H1 (cell line): ENCODE results near the gene TRPV6. TPM values are rescaled to one million over a fixed set of nuclear protein-coding genes. Genes with fewer than 3 reads are reported as not detected.

ENCODE experiments used
- CTCF ChIA-PET: fragments of 300-600 bp; sonication (Branson Sonifier 250); formaldehyde crosslinking; loops from one replicate; lab custom pipeline; 2021; ENCODE audit not compliant: partially characterized antibody; lab: Charles Lee
- POLR2A ChIA-PET: fragments of 300-600 bp; sonication (Branson Sonifier 250); formaldehyde crosslinking; loops from one replicate; lab custom pipeline; 2021; ENCODE audit warnings: inconsistent platforms; ENCODE audit not compliant: partially characterized antibody; lab: Charles Lee
- DNase-seq, 2 experiments: peaks; one replicate each; pipeline versions ENCODE4 v3.0.0 to v3.0.0-alpha.2; 2010 to 2022; ENCODE audit warnings: low spot score in 2 of 2, low read depth in 1 of 2, mixed read lengths in 1 of 2
- FAIRE-seq: peaks from 2 replicates; lab custom pipeline; 2011; peaks lifted over from hg19 to GRCh38; lab: Jason Lieb, UNC
- H2AFZ ChIP-seq: 2 replicates; pipeline ENCODE4 v1.8.1; 2012; ENCODE audit warnings: low read length, inconsistent platforms
- H2AK5ac ChIP-seq: 2 replicates; pipeline ENCODE4 v1.6.1; 2013; ENCODE audit warnings: low read depth, low read length
- H2BK120ac ChIP-seq: replicated peaks from 2 replicates; pipeline ENCODE3; 2013; ENCODE audit warnings: low read depth, low read length, inconsistent platforms
- H2BK12ac ChIP-seq: 2 replicates; pipeline ENCODE4 v1.6.1; 2013; ENCODE audit warnings: low read depth, low read length
- H2BK15ac ChIP-seq: 2 replicates; pipeline ENCODE4 v1.6.1; 2013; ENCODE audit warnings: low read length
- H2BK20ac ChIP-seq: 2 replicates; pipeline ENCODE4 v1.6.1; 2013; ENCODE audit warnings: low read length
- H2BK5ac ChIP-seq: 2 replicates; pipeline ENCODE4 v1.6.1; 2013; ENCODE audit warnings: low read depth, low read length
- H3K14ac ChIP-seq: 2 replicates; pipeline ENCODE4 v1.6.1; 2013; ENCODE audit warnings: inconsistent platforms; ENCODE audit not compliant: insufficient read length
- H3K18ac ChIP-seq: 2 replicates; pipeline ENCODE4 v1.6.1; 2013; ENCODE audit warnings: low read length; ENCODE audit errors: extremely low read depth
- H3K23ac ChIP-seq: 2 replicates; pipeline ENCODE4 v1.6.1; 2013; ENCODE audit warnings: inconsistent platforms; ENCODE audit not compliant: insufficient read length
- H3K23me2 ChIP-seq: 2 replicates; pipeline ENCODE4 v1.6.1; 2013; ENCODE audit warnings: low read depth, low read length
- H3K27ac ChIP-seq: 2 replicates; pipeline ENCODE4 v1.6.1; 2011; ENCODE audit warnings: low read depth, low read length, inconsistent platforms
- H3K27me3 ChIP-seq, 4 experiments: replicated peaks in 1 of 4; 1 replicate in 1 of 4; 2 replicates in 3 of 4; pipeline versions ENCODE4 v1.6.1 to v1.8.1; 2011 to 2013; ENCODE audit warnings: low read length in 3 of 4, mild to moderate bottlenecking in 3 of 4, inconsistent platforms in 2 of 4, mixed read lengths in 2 of 4, moderate library complexity in 1 of 4; ENCODE audit not compliant: control insufficient read depth in 3 of 4, insufficient read depth in 3 of 4; ENCODE audit errors: extremely low read depth in 1 of 4
- H3K36me3 ChIP-seq, 4 experiments: 2 replicates each; pipeline versions ENCODE4 v1.6.1 to v1.8.1; 2011 to 2013; ENCODE audit warnings: mild to moderate bottlenecking in 4 of 4, low read length in 3 of 4, moderate library complexity in 2 of 4, control low read depth in 1 of 4, inconsistent platforms in 1 of 4; ENCODE audit not compliant: insufficient read depth in 4 of 4, control insufficient read depth in 2 of 4
- H3K4ac ChIP-seq: replicated peaks from 2 replicates; pipeline ENCODE3; 2013; ENCODE audit warnings: low read length, low read depth, mixed read lengths, inconsistent platforms; ENCODE audit not compliant: insufficient read length
- H3K4me1 ChIP-seq, 4 experiments: replicated peaks in 1 of 4; 1 replicate in 1 of 4; 2 replicates in 3 of 4; pipeline versions ENCODE4 v1.6.1 to v1.8.1; 2011 to 2013; ENCODE audit warnings: low read length in 3 of 4, inconsistent platforms in 2 of 4, mixed read lengths in 1 of 4; ENCODE audit not compliant: insufficient read depth in 4 of 4, control insufficient read depth in 3 of 4
- H3K4me2 ChIP-seq, 2 experiments: 2 replicates each; pipeline versions ENCODE4 v1.6.1 to v1.8.1; 2011 to 2013; ENCODE audit warnings: low read depth in 2 of 2, low read length in 2 of 2, control low read depth in 1 of 2, inconsistent platforms in 1 of 2, mild to moderate bottlenecking in 1 of 2; ENCODE audit not compliant: insufficient read depth in 1 of 2
- H3K4me3 ChIP-seq, 4 experiments: fragments of 200-600, 300-600 bp in 1 of 4; sonication (generic), shearing (Covaris generic), sonication (Bioruptor Twin) in 1 of 4; 2 replicates each; pipeline versions ENCODE4 v1.5.1 to v1.8.1; 2011 to 2016; ENCODE audit warnings: low read length in 4 of 4, low read depth in 3 of 4, control low read depth in 2 of 4, inconsistent platforms in 2 of 4, mild to moderate bottlenecking in 2 of 4, mixed read lengths in 1 of 4, moderate library complexity in 1 of 4; ENCODE audit not compliant: insufficient read depth in 2 of 4; ENCODE audit errors: extremely low read depth in 1 of 4
- H3K56ac ChIP-seq: replicated peaks from 2 replicates; pipeline ENCODE3; 2013; ENCODE audit warnings: low read depth, mild to moderate bottlenecking, mixed read lengths, low read length, inconsistent platforms; ENCODE audit not compliant: insufficient read length
- H3K79me1 ChIP-seq: 2 replicates; pipeline ENCODE4 v1.6.1; 2013; ENCODE audit warnings: low read depth, low read length, control low read depth
- H3K79me2 ChIP-seq, 2 experiments: 2 replicates each; pipeline versions ENCODE4 v1.6.1 to v1.8.1; 2012 to 2013; ENCODE audit warnings: low read length in 2 of 2, mild to moderate bottlenecking in 2 of 2, inconsistent platforms in 1 of 2; ENCODE audit not compliant: insufficient read depth in 2 of 2, control insufficient read depth in 1 of 2
- H3K9ac ChIP-seq, 4 experiments: replicated peaks in 1 of 4; 1 replicate in 1 of 4; 2 replicates in 3 of 4; pipeline versions ENCODE4 v1.6.1 to v1.8.1; 2011 to 2013; ENCODE audit warnings: low read depth in 3 of 4, low read length in 3 of 4, control low read depth in 2 of 4, mild to moderate bottlenecking in 2 of 4, moderate library complexity in 2 of 4, inconsistent platforms in 1 of 4; ENCODE audit errors: extremely low read depth in 1 of 4
- H3K9me3 ChIP-seq, 2 experiments: 2 replicates each; pipeline versions ENCODE4 v1.6.1 to v1.8.1; 2012 to 2013; ENCODE audit warnings: mild to moderate bottlenecking in 2 of 2, moderate library complexity in 2 of 2, control low read depth in 1 of 2, inconsistent platforms in 1 of 2, low read depth in 1 of 2, low read length in 1 of 2, mixed read lengths in 1 of 2; ENCODE audit not compliant: insufficient read depth in 2 of 2
- H4K20me1 ChIP-seq, 2 experiments: replicated peaks in 1 of 2; 2 replicates each; pipeline versions ENCODE3 to v1.8.1; 2011 to 2013; ENCODE audit warnings: inconsistent platforms in 2 of 2, low read length in 2 of 2, mild to moderate bottlenecking in 1 of 2; ENCODE audit not compliant: insufficient read depth in 2 of 2, control insufficient read depth in 1 of 2
- H4K5ac ChIP-seq: 2 replicates; pipeline ENCODE4 v1.6.1; 2013; ENCODE audit warnings: low read length, low read depth, mixed read lengths, inconsistent platforms; ENCODE audit not compliant: insufficient read length
- H4K8ac ChIP-seq: 2 replicates; pipeline ENCODE4 v1.8.0; 2013; ENCODE audit warnings: mild to moderate bottlenecking, moderate library complexity, low read length, inconsistent platforms; ENCODE audit not compliant: insufficient read depth; ENCODE audit errors: extremely low read depth
- H4K91ac ChIP-seq: replicated peaks from 2 replicates; pipeline ENCODE3; 2013; ENCODE audit warnings: low read length, mixed read lengths, inconsistent platforms; ENCODE audit not compliant: insufficient read length
- CEBPB ChIP-seq: IDR thresholded peaks from 2 replicates; pipeline ENCODE4 v1.6.1; 2012; ENCODE audit warnings: low read depth, low read length
- CHD2 ChIP-seq: IDR thresholded peaks from 2 replicates; pipeline ENCODE4 v1.6.1; 2012; ENCODE audit warnings: low read length, improper control_type of control experiment
- EP300 ChIP-seq, 2 experiments: IDR thresholded peaks; 1 replicate in 1 of 2; 2 replicates in 1 of 2; pipeline ENCODE4 v1.6.1; 2011 to 2012; ENCODE audit warnings: low read depth in 2 of 2, low read length in 2 of 2, mild to moderate bottlenecking in 2 of 2, borderline replicate concordance in 1 of 2, inconsistent platforms in 1 of 2, moderate library complexity in 1 of 2
- MAFK ChIP-seq: IDR thresholded peaks from 2 replicates; pipeline ENCODE4 v1.6.1; 2012; ENCODE audit warnings: low read depth, mild to moderate bottlenecking, improper control_type of control experiment, low read length
- NRF1 ChIP-seq: IDR thresholded peaks from 2 replicates; pipeline ENCODE4 v1.6.1; 2011; ENCODE audit warnings: mild to moderate bottlenecking, low read depth, low read length, improper control_type of control experiment
- POLR2AphosphoS5 ChIP-seq: IDR thresholded peaks from 2 replicates; pipeline ENCODE4 v1.6.1; 2011; ENCODE audit warnings: low read depth, low read length
- POU5F1 ChIP-seq: IDR thresholded peaks from 2 replicates; pipeline ENCODE4 v1.6.1; 2011; ENCODE audit warnings: low read depth, mild to moderate bottlenecking, low read length, moderate library complexity
- RFX5 ChIP-seq: IDR thresholded peaks from 2 replicates; pipeline ENCODE4 v1.6.1; 2011; ENCODE audit warnings: low read depth, low read length, improper control_type of control experiment, borderline replicate concordance
- RNF2 ChIP-seq: fragments of 200-900, 300-1000 bp; sonication (generic); IDR thresholded peaks from 2 replicates; pipeline ENCODE4 v1.7.1; 2016; ENCODE audit warnings: borderline replicate concordance, low read depth, mild to moderate bottlenecking, antibody characterized with exemption, low read length; ENCODE audit not compliant: poor library complexity, severe bottlenecking; ENCODE audit errors: missing control alignments
- SIX5 ChIP-seq: IDR thresholded peaks from 2 replicates; pipeline ENCODE4 v1.6.1; 2011; ENCODE audit warnings: mild to moderate bottlenecking, low read depth, low read length
- WGBS, 2 experiments: shearing (Covaris generic) in 1 of 2; methylation state at CpG; one replicate each; pipeline versions ENCODE4 v1.1.6 to v1.1.7; 2013 to 2015; ENCODE audit warnings: low lambda C conversion rate in 2 of 2, mixed read lengths in 2 of 2, inconsistent platforms in 1 of 2, low coverage in 1 of 2, missing lambda C conversion rate in 1 of 2; ENCODE audit not compliant: insufficient replicate concordance in 2 of 2, insufficient coverage in 1 of 2, insufficient read length in 1 of 2; ENCODE audit errors: extremely low coverage in 1 of 2, missing lambda C conversion rate in 1 of 2; 5-methylcytosine and 5-hydroxymethylcytosine counted together
- polyA plus RNA-seq, 7 experiments: library from polyadenylated mRNA; depleted of rRNA in 3 of 7; stranded (reverse) in 5 of 7; unstranded in 2 of 7; fragments of >200 nt in 5 of 7; fragments of 200-250 nt in 2 of 7; gene quantifications; 1 replicate in 5 of 7; 2 replicates in 1 of 7; 4 replicates in 1 of 7; pipeline versions ENCODE4 v1.2.1 to v1.2.3, GENCODE V29; 2011 to 2013; ENCODE audit warnings: missing spikeins in 2 of 7, mixed read lengths in 2 of 7
- total RNA-seq: library from RNA; stranded (reverse); fragmentation: NEBNext Ultra II Directional; extraction: Animal tissue kit (Norgen Biotek cat#: 25700); gene quantifications from 2 replicates; pipeline ENCODE4 v1.2.1, GENCODE V29; 2021
- TF ChIP-seq, protein P1 (sequence below): IDR thresholded peaks from 2 replicates; pipeline ENCODE4 v1.6.1; 2011; ENCODE audit warnings: low read length, improper control_type of control experiment

Gene TRPV6
- total and polyA plus RNA-seq, 2 of the 8 experiments (the other 6 are each of a cell fraction or from before 2014, with no cell fraction given), result 0.52 to 1.1 TPM

DNA sequence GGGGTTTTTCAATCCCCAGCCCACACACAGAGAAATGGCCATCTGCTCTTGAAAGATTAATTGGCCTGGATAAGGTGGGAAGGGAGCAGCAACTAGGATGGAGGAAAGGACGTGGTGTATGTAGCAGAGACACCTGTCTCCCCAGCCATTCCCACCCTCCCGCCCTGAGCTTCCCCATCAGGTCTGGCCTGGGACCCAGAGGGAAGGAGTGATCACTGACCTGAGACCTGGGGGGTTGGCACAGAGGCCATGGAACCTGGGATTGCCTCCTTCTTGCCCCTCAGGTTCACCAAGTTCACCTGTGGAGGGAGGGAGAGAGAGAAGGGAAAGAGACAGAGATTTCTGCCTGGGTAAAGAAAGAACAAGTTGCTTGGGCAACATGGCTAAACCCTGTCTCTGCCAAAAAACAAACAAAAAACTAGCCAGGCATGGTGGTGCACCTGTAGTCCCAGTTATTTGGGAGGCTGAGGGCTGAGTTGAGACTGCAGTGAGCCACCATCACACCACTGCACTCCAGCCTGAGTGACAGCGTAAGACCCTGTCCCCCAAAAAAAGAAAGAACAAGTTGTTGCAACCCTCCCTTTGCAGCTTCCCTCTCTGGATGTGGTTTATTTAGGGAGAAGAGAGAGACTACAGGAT, 11.3 kb upstream of the TRPV6 start:
- no peak overlapping the region for H2BK12ac ChIP-seq
- no peak overlapping the region for H2AK5ac ChIP-seq
- no peak overlapping the region for H3K14ac ChIP-seq
- ChIA-PET CTCF (interaction anchor here (0.8 to 8.2 kb wide), 7 partner anchors 13 to 106 kb away, joined by 3 to 69 read pairs (median 22); partner anchors contain the start of gene LLCFC1), POLR2A (no interaction called here)
- TF ChIP-seq NRF1 (no peak), SIX5 (no peak), EP300 (IDR thresholded peaks at IDR 0.05; ENCODE audit: borderline replicate concordance in 1 of 2, low read depth in 2 of 2, low read length in 2 of 2) (no peak), CEBPB (no peak), POLR2AphosphoS5 (no peak), POU5F1 (no peak), CHD2 (no peak), MAFK (no peak), RNF2 (no peak), RFX5 (no peak)
- TF ChIP-seq, protein P1, sequence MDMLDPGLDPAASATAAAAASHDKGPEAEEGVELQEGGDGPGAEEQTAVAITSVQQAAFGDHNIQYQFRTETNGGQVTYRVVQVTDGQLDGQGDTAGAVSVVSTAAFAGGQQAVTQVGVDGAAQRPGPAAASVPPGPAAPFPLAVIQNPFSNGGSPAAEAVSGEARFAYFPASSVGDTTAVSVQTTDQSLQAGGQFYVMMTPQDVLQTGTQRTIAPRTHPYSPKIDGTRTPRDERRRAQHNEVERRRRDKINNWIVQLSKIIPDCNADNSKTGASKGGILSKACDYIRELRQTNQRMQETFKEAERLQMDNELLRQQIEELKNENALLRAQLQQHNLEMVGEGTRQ, result no peak
- no peaks in the 10 kb centered on the region for H3K9me3 ChIP-seq
- no peak overlapping the region for H2BK120ac ChIP-seq
- peaks cover 0 to 3% (median 0%) of the 10 kb centered on the region in 4 experiments; a peak in 1 of 7 replicates for H3K4me1 ChIP-seq
- no peak overlapping the region for H3K4ac ChIP-seq
- H2BK15ac ChIP-seq, result no peak overlapping the region
- no peaks in the 10 kb centered on the region; a peak in 1 of 7 replicates for H3K27me3 ChIP-seq
- no peak overlapping the region for H4K91ac ChIP-seq
- H4K20me1 ChIP-seq, result peaks cover 0 to 2% of the 10 kb centered on the region in 2 experiments
- no peak overlapping the region for H4K8ac ChIP-seq
- H3K9ac ChIP-seq, result no peak overlapping the region
- no peaks in the 10 kb centered on the region for H3K36me3 ChIP-seq
- no peak overlapping the region for H3K27ac ChIP-seq
- no peak overlapping the region for H3K23ac ChIP-seq
- no peaks in the 10 kb centered on the region for H3K23me2 ChIP-seq
- no peak overlapping the region; the same call in 1 of the 2 replicates for H3K18ac ChIP-seq
- H2AFZ ChIP-seq, result no peak overlapping the region
- H2BK20ac ChIP-seq, result no peak overlapping the region
- H3K4me2 ChIP-seq, result no peak overlapping the region
- H4K5ac ChIP-seq, result no peak overlapping the region
- no peak overlapping the region for H3K56ac ChIP-seq
- DNase-seq (no peak), FAIRE-seq (no peak)
- no peaks in the 10 kb centered on the region for H3K79me2 ChIP-seq
- H3K79me1 ChIP-seq, result no peaks in the 10 kb centered on the region
- H3K4me3 ChIP-seq, result no peak overlapping the region
- WGBS, 2 experiments, result 88% methylated on average over 1 of the region's 3 CpGs; no CpG with 5 or more reads in 1 of the 2 experiments
- H2BK5ac ChIP-seq, result no peak overlapping the region
